Measurements from ENCODE around the gene RPL36. TPM values are rescaled to one million over a fixed set of nuclear protein-coding genes. Genes with fewer than 3 reads are reported as not detected.

The RPL36 gene
- total RNA-seq, 2 donors from 2014 or later = 844 to 976 TPM

GRCh38 chr19:5696196-5697021 is 6.3 kb downstream of the RPL36 start:
- intact Hi-C loops (cut with DNase I) = no loop called here
- no peak for TF ChIP-seq CTCF (IDR thresholded peaks at IDR 0.05)

GRCh38 chr19:5697022-5697889 is 7.2 kb downstream of the RPL36 start:
- Histone ChIP-seq H3K4me3 (no peak overlapping the region), H3K9me3 (no peaks in the 10 kb centered on the region), H3K4me1 (peaks cover 3% of the 10 kb centered on the region), H3K27me3 (no peaks in the 10 kb centered on the region), H3K27ac (no peak overlapping the region), H3K36me3 (peaks cover 18% of the 10 kb centered on the region), H3K9ac (ENCODE audit: low read depth in 2 of 2, low read length in 2 of 2) (no peak overlapping the region)
- DNase-seq = no peak
- intact Hi-C loops (cut with DNase I) = no loop called here
- TF ChIP-seq CTCF (IDR thresholded peaks at IDR 0.05) = no peak

More at GRCh38 chr19:5696196-5697021, 6.3 kb downstream of the RPL36 start:
- Histone ChIP-seq H3K36me3 (peaks cover 18% of the 10 kb centered on the region), H3K9ac (ENCODE audit: low read depth in 2 of 2, low read length in 2 of 2) (no peak overlapping the region), H3K4me1 (peaks cover 11% of the 10 kb centered on the region), H3K4me3 (no peak overlapping the region), H3K9me3 (no peaks in the 10 kb centered on the region), H3K27ac (no peak overlapping the region), H3K27me3 (no peaks in the 10 kb centered on the region)
- no peak for DNase-seq

DNA sequence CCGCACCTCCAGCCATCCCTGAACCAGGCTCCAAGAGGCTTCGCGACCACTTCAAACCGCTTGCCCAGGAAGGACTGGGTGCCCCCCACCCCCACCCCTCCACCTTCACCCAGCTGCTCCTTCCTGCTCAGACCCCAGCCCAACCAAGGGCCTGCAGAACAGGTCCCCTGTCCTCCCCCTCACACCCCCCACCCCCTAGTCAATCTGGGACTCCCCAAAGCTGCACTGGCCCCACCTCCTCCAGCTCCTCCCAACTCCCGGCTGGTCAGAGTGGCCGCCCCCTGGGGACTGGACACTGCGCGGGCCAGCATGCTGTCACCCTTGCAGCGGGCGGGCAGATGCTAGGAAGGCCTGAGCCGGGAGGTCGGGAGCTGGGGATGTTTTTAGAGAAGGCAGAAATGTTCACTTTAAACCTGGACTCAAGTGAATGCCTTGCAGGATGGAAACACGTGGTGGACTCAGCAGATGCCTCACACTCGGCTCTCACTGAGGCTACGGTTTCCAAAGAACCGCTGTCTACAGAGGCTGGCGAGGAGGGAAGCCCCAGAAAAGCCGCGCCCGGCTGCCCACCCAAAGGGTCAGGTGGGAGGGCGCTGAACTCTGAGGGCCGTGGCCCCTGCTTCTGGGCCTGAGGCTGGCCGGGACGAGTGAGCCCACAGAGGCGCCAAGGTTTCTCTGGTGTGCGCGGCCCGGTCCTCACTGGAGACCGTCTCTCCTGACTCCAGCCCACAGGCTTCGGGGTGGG is 8.0 kb downstream of the RPL36 start:
- H3K4me3 ChIP-seq = no peak overlapping the region
- H3K4me1 ChIP-seq = no peaks in the 10 kb centered on the region
- peaks cover 18% of the 10 kb centered on the region for H3K36me3 ChIP-seq
- H3K27ac ChIP-seq = no peak overlapping the region
- no peak overlapping the region for H3K9ac ChIP-seq (ENCODE audit: low read depth in 2 of 2, low read length in 2 of 2)
- TF ChIP-seq CTCF (IDR thresholded peaks at IDR 0.05) = no peak
- intact Hi-C loops (cut with DNase I) = no loop called here
- H3K27me3 ChIP-seq = no peaks in the 10 kb centered on the region
- H3K9me3 ChIP-seq = no peaks in the 10 kb centered on the region
- DNase-seq = no peak

DNA sequence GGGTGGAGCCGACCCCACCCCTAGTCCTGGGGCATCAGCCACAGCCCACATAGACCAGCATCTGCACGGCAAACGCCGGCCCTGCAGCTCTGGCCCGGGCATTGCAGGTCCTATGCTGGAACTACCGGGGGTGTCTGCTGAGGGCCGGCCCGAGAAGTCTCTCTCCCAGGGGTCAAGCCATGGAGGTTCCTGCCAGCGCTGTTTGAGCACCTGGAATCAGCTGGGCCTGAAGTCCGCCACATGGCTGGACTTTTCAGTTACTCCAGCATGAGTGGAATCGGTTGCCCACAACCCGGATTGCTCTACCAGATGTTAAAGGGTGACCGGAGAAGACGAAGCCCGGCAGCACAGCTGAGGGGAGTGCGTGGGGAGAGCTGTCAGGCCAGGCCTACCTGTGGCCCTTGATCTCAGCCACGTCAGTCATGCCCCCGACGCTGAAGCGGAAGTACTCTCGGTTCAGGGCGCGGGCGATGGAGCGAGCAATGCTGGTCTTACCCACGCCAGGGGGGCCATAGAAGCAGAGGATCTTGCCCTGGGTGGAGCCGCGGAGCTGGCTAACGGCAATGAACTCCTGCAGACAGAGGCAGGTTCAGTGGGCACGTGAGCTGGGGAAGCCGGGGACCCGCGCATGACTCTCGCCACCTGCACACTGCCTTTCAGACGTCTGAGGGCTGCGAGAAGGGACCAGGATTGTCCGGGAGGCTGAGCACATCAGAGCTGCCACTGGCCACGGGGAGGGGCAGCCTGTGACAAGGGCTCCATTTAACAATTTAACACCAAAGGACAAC is 8.7 kb downstream of the RPL36 start:
- H3K27ac ChIP-seq = no peak overlapping the region
- DNase-seq = no peak
- TF ChIP-seq CTCF (IDR thresholded peaks at IDR 0.05) = no peak
- no peaks in the 10 kb centered on the region for H3K27me3 ChIP-seq
- intact Hi-C loops (cut with DNase I) = no loop called here
- no peaks in the 10 kb centered on the region for H3K9me3 ChIP-seq
- peaks cover 18% of the 10 kb centered on the region for H3K36me3 ChIP-seq
- no peak overlapping the region for H3K9ac ChIP-seq (ENCODE audit: low read depth in 2 of 2, low read length in 2 of 2)
- no peak overlapping the region for H3K4me3 ChIP-seq
- H3K4me1 ChIP-seq = no peaks in the 10 kb centered on the region
